Chondrocyte (in vitro differentiated cells): Measurements from ENCODE around the gene WNK1. TPM values are rescaled to one million over a fixed set of nuclear protein-coding genes. Genes with fewer than 3 reads are reported as not detected.

Experiments
- DNase-seq: peaks from one replicate; pipeline ENCODE4 v3.0.0; 2021; ENCODE audit warnings: mixed read lengths, low spot score
- H3K27ac Mint-ChIP-seq: one replicate; pipeline ENCODE4 v1.8.0; 2021; ENCODE audit warnings: mild to moderate bottlenecking, moderate library complexity, mixed read lengths; ENCODE audit not compliant: unreplicated experiment
- H3K27me3 Mint-ChIP-seq: 2 replicates; pipeline ENCODE4 v1.8.0; 2021; ENCODE audit warnings: low read depth, mixed read lengths
- H3K36me3 Mint-ChIP-seq: 2 replicates; pipeline ENCODE4 v1.8.0; 2021; ENCODE audit warnings: low read depth, mixed read lengths
- H3K4me1 Mint-ChIP-seq: 2 replicates; pipeline ENCODE4 v1.8.0; 2021; ENCODE audit warnings: low read depth, mild to moderate bottlenecking, mixed read lengths
- H3K4me3 Mint-ChIP-seq: one replicate; pipeline ENCODE4 v1.8.0; 2021; ENCODE audit warnings: mild to moderate bottlenecking, moderate library complexity, mixed read lengths; ENCODE audit not compliant: unreplicated experiment
- H3K9me3 Mint-ChIP-seq: 2 replicates; pipeline ENCODE4 v1.8.0; 2021; ENCODE audit warnings: low read depth, mixed read lengths
- CTCF ChIP-seq: fragments of 200-600 bp; sonication (generic); IDR thresholded peaks from 2 replicates; pipeline ENCODE4 v1.5.0; 2021; ENCODE audit warnings: antibody characterized with exemption, mild to moderate bottlenecking, moderate library complexity
- total RNA-seq: library from RNA; stranded (reverse); gene quantifications from 3 replicates; pipeline ENCODE4 v1.2.1, GENCODE V29; 2021

WNK1 gene
- total RNA-seq, 1 donor from 2014 or later, result 163 TPM

- H3K4me3 Mint-ChIP-seq, result no peak overlapping the region
- no peak for TF ChIP-seq CTCF
- DNase-seq, result no peak
- peaks cover 19% of the 10 kb centered on the region for H3K4me1 Mint-ChIP-seq
- H3K9me3 Mint-ChIP-seq, result no peaks in the 10 kb centered on the region
- peaks cover 13% of the 10 kb centered on the region for H3K36me3 Mint-ChIP-seq
- no peaks in the 10 kb centered on the region for H3K27me3 Mint-ChIP-seq
- peak overlapping the region; percentile 28 for H3K27ac Mint-ChIP-seq
These were observed 76.5 kb downstream of the WNK1 start for GRCh38 chr12:828726-829395.

- peaks cover 19% of the 10 kb centered on the region for H3K4me1 Mint-ChIP-seq
These were observed 77.9 kb downstream of the WNK1 start for GRCh38 chr12:830111-830867.

GRCh38 chr12:835754-836518, 83.6 kb downstream of the WNK1 start:
- no peak overlapping the region for H3K4me3 Mint-ChIP-seq
- no peak for DNase-seq
- TF ChIP-seq CTCF, result no peak
- H3K27ac Mint-ChIP-seq, result no peak overlapping the region
- peaks cover 8% of the 10 kb centered on the region for H3K36me3 Mint-ChIP-seq
- H3K9me3 Mint-ChIP-seq, result no peaks in the 10 kb centered on the region
- no peaks in the 10 kb centered on the region for H3K27me3 Mint-ChIP-seq
- H3K4me1 Mint-ChIP-seq, result peaks cover 16% of the 10 kb centered on the region

More at GRCh38 chr12:830111-830867, 77.9 kb downstream of the WNK1 start:
- no peak for DNase-seq
- no peaks in the 10 kb centered on the region for H3K9me3 Mint-ChIP-seq
- no peak for TF ChIP-seq CTCF
- peaks cover 18% of the 10 kb centered on the region for H3K36me3 Mint-ChIP-seq
- no peak overlapping the region for H3K4me3 Mint-ChIP-seq
- no peaks in the 10 kb centered on the region for H3K27me3 Mint-ChIP-seq
- H3K27ac Mint-ChIP-seq, result no peak overlapping the region

GRCh38 chr12:836952-837351, 84.6 kb downstream of the WNK1 start:
- H3K36me3 Mint-ChIP-seq, result peaks cover 6% of the 10 kb centered on the region
- no peak for TF ChIP-seq CTCF
- no peaks in the 10 kb centered on the region for H3K9me3 Mint-ChIP-seq
- H3K4me3 Mint-ChIP-seq, result no peak overlapping the region
- DNase-seq, result no peak
- H3K27ac Mint-ChIP-seq, result no peak overlapping the region
- H3K4me1 Mint-ChIP-seq, result peaks cover 16% of the 10 kb centered on the region
- no peaks in the 10 kb centered on the region for H3K27me3 Mint-ChIP-seq

- Mint-ChIP-seq H3K27me3 (no peaks in the 10 kb centered on the region), H3K4me1 (peaks cover 16% of the 10 kb centered on the region), H3K4me3 (no peak overlapping the region), H3K27ac (no peak overlapping the region), H3K9me3 (no peaks in the 10 kb centered on the region), H3K36me3 (peaks cover 7% of the 10 kb centered on the region)
- DNase-seq, result no peak
- no peak for TF ChIP-seq CTCF
These were observed 85.2 kb downstream of the WNK1 start for GRCh38 chr12:837548-837947.
